ENCODE data around the gene HDC. TPM values are rescaled to one million over a fixed set of nuclear protein-coding genes. Genes with fewer than 3 reads are reported as not detected.

Gene HDC
- polyA plus RNA-seq, 1 donor (not counting 4 experiments of a cell fraction or from before 2014, with no cell fraction given) = not detected

- Histone ChIP-seq H2AFZ (ENCODE audit: control insufficient read depth, low read length) (no peak overlapping the region), H3K9ac (ENCODE audit: control insufficient read depth, extremely low read depth, insufficient read depth, low read length) (no peak overlapping the region), H3K9me1 (ENCODE audit: control insufficient read depth, extremely low read depth, insufficient read depth, low read length) (no peaks in the 10 kb centered on the region), H4K20me1 (ENCODE audit: control insufficient read depth, extremely low read depth, insufficient read depth, low read length) (no peaks in the 10 kb centered on the region), H3K4me1 (ENCODE audit: control insufficient read depth, extremely low read depth, insufficient read depth, low read length) (peaks cover under 1% of the 10 kb centered on the region), H3K27me3 (ENCODE audit: control insufficient read depth, extremely low read depth, insufficient read depth, low read length) (no peaks in the 10 kb centered on the region), H3K27ac (ENCODE audit: control insufficient read depth, insufficient read depth, low read length) (no peak overlapping the region), H3K4me2 (ENCODE audit: control insufficient read depth, extremely low read depth, insufficient read depth, low read depth, low read length) (no peak overlapping the region), H3K79me2 (ENCODE audit: control insufficient read depth, insufficient read depth, low read length) (no peaks in the 10 kb centered on the region), H3K9me3 (ENCODE audit: control insufficient read depth, low read depth, low read length) (no peaks in the 10 kb centered on the region), H3K4me3 (ENCODE audit: control insufficient read depth in 2 of 3, extremely low read depth in 1 of 3, insufficient read depth in 2 of 3, low read depth in 1 of 3, low read length in 3 of 3) (no peak overlapping the region), H3K36me3 (ENCODE audit: control insufficient read depth in 2 of 2, extremely low read depth in 1 of 2, insufficient read depth in 2 of 2, low read length in 2 of 2) (no peaks in the 10 kb centered on the region)
- dilution Hi-C loops (cut with MboI; ENCODE audit: extremely low pct_ligation_motif_present, low sequenced_read_pairs) = no loop called here
- no peak for TF ChIP-seq EZH2 (IDR thresholded peaks at IDR 0.05; ENCODE audit: low read length)
- TF ChIP-seq CTCF (optimal IDR thresholded peaks at IDR 0.05 in 1 of 3, IDR thresholded peaks at IDR 0.05 in 1 of 3, conservative IDR thresholded peaks at IDR 0.05 in 1 of 3; ENCODE audit: extremely low read depth in 1 of 3, insufficient read depth in 2 of 3, low read length in 3 of 3) = no peak
- DNase-seq (ENCODE audit: low read depth, low spot score) (no peak), FAIRE-seq (no peak)
Observed at GRCh38 chr15:50236433-50236832, 29.1 kb downstream of the HDC start.

GRCh38 chr15:50235794-50236193, 29.7 kb downstream of the HDC start:
- no peak overlapping the region for H3K27ac ChIP-seq (ENCODE audit: control insufficient read depth, insufficient read depth, low read length)
- no peaks in the 10 kb centered on the region for H3K9me3 ChIP-seq (ENCODE audit: control insufficient read depth, low read depth, low read length)
- H3K4me2 ChIP-seq (ENCODE audit: control insufficient read depth, extremely low read depth, insufficient read depth, low read depth, low read length) = no peak overlapping the region
- dilution Hi-C loops (cut with MboI; ENCODE audit: extremely low pct_ligation_motif_present, low sequenced_read_pairs) = no loop called here
- no peaks in the 10 kb centered on the region for H3K36me3 ChIP-seq (ENCODE audit: control insufficient read depth in 2 of 2, extremely low read depth in 1 of 2, insufficient read depth in 2 of 2, low read length in 2 of 2)
- no peaks in the 10 kb centered on the region for H3K27me3 ChIP-seq (ENCODE audit: control insufficient read depth, extremely low read depth, insufficient read depth, low read length)
- no peak overlapping the region for H2AFZ ChIP-seq (ENCODE audit: control insufficient read depth, low read length)
- FAIRE-seq (no peak), DNase-seq (ENCODE audit: low read depth, low spot score) (no peak)
- H3K9ac ChIP-seq (ENCODE audit: control insufficient read depth, extremely low read depth, insufficient read depth, low read length) = no peak overlapping the region
- no peaks in the 10 kb centered on the region for H3K79me2 ChIP-seq (ENCODE audit: control insufficient read depth, insufficient read depth, low read length)
- H4K20me1 ChIP-seq (ENCODE audit: control insufficient read depth, extremely low read depth, insufficient read depth, low read length) = no peaks in the 10 kb centered on the region
- no peaks in the 10 kb centered on the region for H3K4me1 ChIP-seq (ENCODE audit: control insufficient read depth, extremely low read depth, insufficient read depth, low read length)
- TF ChIP-seq EZH2 (IDR thresholded peaks at IDR 0.05; ENCODE audit: low read length) (no peak), CTCF (optimal IDR thresholded peaks at IDR 0.05 in 1 of 3, IDR thresholded peaks at IDR 0.05 in 1 of 3, conservative IDR thresholded peaks at IDR 0.05 in 1 of 3; ENCODE audit: extremely low read depth in 1 of 3, insufficient read depth in 2 of 3, low read length in 3 of 3) (no peak)
- H3K9me1 ChIP-seq (ENCODE audit: control insufficient read depth, extremely low read depth, insufficient read depth, low read length) = no peaks in the 10 kb centered on the region
- H3K4me3 ChIP-seq (ENCODE audit: control insufficient read depth in 2 of 3, extremely low read depth in 1 of 3, insufficient read depth in 2 of 3, low read depth in 1 of 3, low read length in 3 of 3) = no peak overlapping the region
